Liver (tissue), 3 donors: Measurements from ENCODE around the gene THBS1.

ENCODE experiments used
- CTCF ChIP-seq: fragments of 150-350 bp; IDR thresholded peaks from 2 replicates; pipeline ENCODE4 v1.5.1; 2017; ENCODE audit warnings: improper control_type of control experiment, low read depth, low read length; ENCODE audit not compliant: missing input control
- EGR1 ChIP-seq, 2 donors: IDR thresholded peaks; 2 replicates each; pipeline ENCODE4 v1.6.1; 2016 to 2018; ENCODE audit warnings: antibody characterized with exemption in 2 of 2, low read depth in 2 of 2
- FOXA1 ChIP-seq: IDR thresholded peaks from 2 replicates; pipeline ENCODE4 v1.6.1; 2016; ENCODE audit warnings: antibody characterized with exemption
- FOXA2 ChIP-seq: IDR thresholded peaks from 2 replicates; pipeline ENCODE4 v1.6.1; 2016; ENCODE audit warnings: antibody characterized with exemption
- HNF4A ChIP-seq, 2 donors: conservative IDR thresholded peaks; 2 replicates each; pipeline ENCODE4 v1.6.1; 2016; ENCODE audit warnings: antibody characterized with exemption in 2 of 2, mild to moderate bottlenecking in 2 of 2
- JUND ChIP-seq, 2 donors: IDR thresholded peaks; 2 replicates each; pipeline ENCODE4 v1.6.1; 2016; ENCODE audit warnings: antibody characterized with exemption in 2 of 2
- RAD21 ChIP-seq, 2 donors: IDR thresholded peaks; 2 replicates each; pipeline ENCODE4 v1.6.1; 2016; ENCODE audit warnings: antibody characterized with exemption in 2 of 2, mild to moderate bottlenecking in 2 of 2
- REST ChIP-seq: IDR thresholded peaks from 2 replicates; pipeline ENCODE4 v1.6.1; 2016; ENCODE audit warnings: antibody characterized with exemption, mild to moderate bottlenecking
- RXRA ChIP-seq, 2 donors: IDR thresholded peaks; 2 replicates each; pipeline ENCODE4 v1.6.1; 2017 to 2018; ENCODE audit warnings: antibody characterized with exemption in 2 of 2, mild to moderate bottlenecking in 1 of 2
- SP1 ChIP-seq: IDR thresholded peaks from 2 replicates; pipeline ENCODE4 v1.6.1; 2018; ENCODE audit warnings: antibody characterized with exemption, mild to moderate bottlenecking
- TAF1 ChIP-seq: conservative IDR thresholded peaks from 2 replicates; pipeline ENCODE4 v1.6.1; 2016; ENCODE audit warnings: antibody characterized with exemption, mild to moderate bottlenecking
- YY1 ChIP-seq: IDR thresholded peaks from 2 replicates; pipeline ENCODE4 v1.6.1; 2016; ENCODE audit warnings: antibody characterized with exemption, mild to moderate bottlenecking
- TF ChIP-seq, protein P1 (sequence below): IDR thresholded peaks from 2 replicates; pipeline ENCODE4 v1.6.1; 2016; ENCODE audit warnings: antibody characterized with exemption
- TF ChIP-seq, protein P2 (sequence below): IDR thresholded peaks from 2 replicates; pipeline ENCODE4 v1.6.1; 2016; ENCODE audit warnings: antibody characterized with exemption
- donor health status: healthy.
- donor health status: healthy.

- TF ChIP-seq, protein P1, sequence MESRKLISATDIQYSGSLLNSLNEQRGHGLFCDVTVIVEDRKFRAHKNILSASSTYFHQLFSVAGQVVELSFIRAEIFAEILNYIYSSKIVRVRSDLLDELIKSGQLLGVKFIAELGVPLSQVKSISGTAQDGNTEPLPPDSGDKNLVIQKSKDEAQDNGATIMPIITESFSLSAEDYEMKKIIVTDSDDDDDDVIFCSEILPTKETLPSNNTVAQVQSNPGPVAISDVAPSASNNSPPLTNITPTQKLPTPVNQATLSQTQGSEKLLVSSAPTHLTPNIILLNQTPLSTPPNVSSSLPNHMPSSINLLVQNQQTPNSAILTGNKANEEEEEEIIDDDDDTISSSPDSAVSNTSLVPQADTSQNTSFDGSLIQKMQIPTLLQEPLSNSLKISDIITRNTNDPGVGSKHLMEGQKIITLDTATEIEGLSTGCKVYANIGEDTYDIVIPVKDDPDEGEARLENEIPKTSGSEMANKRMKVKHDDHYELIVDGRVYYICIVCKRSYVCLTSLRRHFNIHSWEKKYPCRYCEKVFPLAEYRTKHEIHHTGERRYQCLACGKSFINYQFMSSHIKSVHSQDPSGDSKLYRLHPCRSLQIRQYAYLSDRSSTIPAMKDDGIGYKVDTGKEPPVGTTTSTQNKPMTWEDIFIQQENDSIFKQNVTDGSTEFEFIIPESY, result no peak
- no peak for TF ChIP-seq SP1
- no peak for TF ChIP-seq CTCF
- no peak for TF ChIP-seq YY1
- TF ChIP-seq REST, result no peak
- TF ChIP-seq TAF1, result no peak
- TF ChIP-seq RXRA (IDR thresholded peaks at IDR 0.05), result no peak
- no peak for TF ChIP-seq FOXA2
- TF ChIP-seq, protein P2, sequence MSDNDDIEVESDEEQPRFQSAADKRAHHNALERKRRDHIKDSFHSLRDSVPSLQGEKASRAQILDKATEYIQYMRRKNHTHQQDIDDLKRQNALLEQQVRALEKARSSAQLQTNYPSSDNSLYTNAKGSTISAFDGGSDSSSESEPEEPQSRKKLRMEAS, result no peak
- no peak for TF ChIP-seq HNF4A (conservative IDR thresholded peaks at IDR 0.05)
- no peak for TF ChIP-seq FOXA1
- TF ChIP-seq RAD21 (IDR thresholded peaks at IDR 0.05), result no peak
- TF ChIP-seq JUND (IDR thresholded peaks at IDR 0.05), result no peak
- TF ChIP-seq EGR1 (IDR thresholded peaks at IDR 0.05; ENCODE audit: low read depth in 2 of 2), result no peak
Observed at GRCh38 chr15:39629371-39629770, 48.5 kb downstream of the THBS1 start.
